B cell (primary cell): Measurements from ENCODE around the gene CYP2S1. TPM values are rescaled to one million over a fixed set of nuclear protein-coding genes. Genes with fewer than 3 reads are reported as not detected.

Experiments
- ATAC-seq: fragments of 200-7000 bp; cut with Tn5 transposase; one replicate; pipeline ENCODE4 v1.10.0; 2021; ENCODE audit warnings: low read depth, mild to moderate bottlenecking, moderate number of reproducible peaks, moderate library complexity
- CTCF ChIA-PET: fragments of 350-600 bp; sonication (Branson Sonifier 250); formaldehyde crosslinking; loops from one replicate; lab custom pipeline; 2021; ENCODE audit warnings: antibody characterized with exemption, inconsistent platforms; lab: Charles Lee
- POLR2A ChIA-PET: fragments of 350-600 bp; sonication (Branson Sonifier 250); formaldehyde crosslinking; loops from one replicate; lab custom pipeline; 2021; ENCODE audit warnings: antibody characterized with exemption; lab: Charles Lee
- DNase-seq: peaks from one replicate; pipeline ENCODE4 v3.0.0; 2013
- H2AFZ ChIP-seq: 2 replicates; pipeline ENCODE4 v1.6.1; 2012; ENCODE audit warnings: mild to moderate bottlenecking, low read depth, low read length; ENCODE audit not compliant: insufficient read depth, poor library complexity, severe bottlenecking
- H3K27ac ChIP-seq, 2 donors: 1 replicate in 1 of 2; 2 replicates in 1 of 2; pipeline ENCODE4 v1.5.1; 2012 to 2013; ENCODE audit warnings: low read length in 2 of 2, mild to moderate bottlenecking in 2 of 2, moderate library complexity in 1 of 2
- H3K27me3 ChIP-seq, 4 experiments: fragments of 200-600 bp in 1 of 4; sonication (generic) in 1 of 4; replicated peaks in 1 of 4; 1 replicate in 2 of 4; 2 replicates in 2 of 4; pipeline versions ENCODE4 v1.6.1 to v1.7.0; 2013 to 2016; ENCODE audit warnings: low read length in 3 of 4, mild to moderate bottlenecking in 2 of 4, mixed read lengths in 1 of 4, moderate library complexity in 1 of 4; ENCODE audit not compliant: insufficient read depth in 4 of 4, control insufficient read depth in 3 of 4; ENCODE audit errors: control extremely low read depth in 1 of 4
- H3K36me3 ChIP-seq, 2 experiments: replicated peaks in 1 of 2; 1 replicate in 1 of 2; 2 replicates in 1 of 2; pipeline versions ENCODE4 v1.6.1 to v1.7.1; 2013; ENCODE audit warnings: low read length in 1 of 2; ENCODE audit not compliant: insufficient read depth in 2 of 2, control insufficient read depth in 1 of 2; ENCODE audit errors: control extremely low read depth in 1 of 2, extremely low read depth in 1 of 2
- H3K4me1 ChIP-seq, 2 donors: fragments of 200-600 bp in 1 of 2; sonication (generic) in 1 of 2; 1 replicate in 1 of 2; 2 replicates in 1 of 2; pipeline versions ENCODE4 v1.5.1 to v1.6.1; 2013 to 2017; ENCODE audit warnings: low read length in 2 of 2; ENCODE audit not compliant: control insufficient read depth in 2 of 2, insufficient read depth in 2 of 2
- H3K4me2 ChIP-seq: replicated peaks from 2 replicates; pipeline ENCODE3; 2012; ENCODE audit warnings: mild to moderate bottlenecking, low read depth, low read length; ENCODE audit not compliant: poor library complexity, severe bottlenecking
- H3K4me3 ChIP-seq, 5 experiments: fragments of 200-600 bp in 1 of 5; sonication (generic) in 1 of 5; 1 replicate in 3 of 5; 2 replicates in 2 of 5; pipeline versions ENCODE4 v1.5.1 to v1.7.0; 2011 to 2016; ENCODE audit warnings: low read length in 4 of 5, mild to moderate bottlenecking in 4 of 5, low read depth in 2 of 5, control low read depth in 1 of 5, moderate library complexity in 1 of 5; ENCODE audit not compliant: insufficient read depth in 1 of 5; ENCODE audit errors: control extremely low read depth in 1 of 5, extremely low read depth in 1 of 5
- H3K79me2 ChIP-seq: fragments of 200-600 bp; sonication (generic); one replicate; pipeline ENCODE4 v1.6.0; 2016; ENCODE audit warnings: low read length; ENCODE audit not compliant: control insufficient read depth, insufficient read depth
- H3K9ac ChIP-seq: fragments of 200-600 bp; sonication (generic); 2 replicates; pipeline ENCODE4 v1.6.1; 2017; ENCODE audit warnings: mild to moderate bottlenecking, low read length, moderate library complexity
- H3K9me3 ChIP-seq, 3 donors: one replicate each; pipeline versions ENCODE4 v1.6.1 to v1.7.1; 2013; ENCODE audit warnings: low read length in 2 of 3; ENCODE audit not compliant: control insufficient read depth in 2 of 3, insufficient read depth in 1 of 3; ENCODE audit errors: control extremely low read depth in 1 of 3
- H4K20me1 ChIP-seq: 2 replicates; pipeline ENCODE4 v1.6.0; 2012; ENCODE audit warnings: mild to moderate bottlenecking, low read length; ENCODE audit not compliant: insufficient read depth, control insufficient read depth, poor library complexity, severe bottlenecking
- H3K27ac Mint-ChIP-seq: one replicate; pipeline ENCODE4 v1.8.0; 2021; ENCODE audit warnings: mixed read lengths
- H3K27me3 Mint-ChIP-seq: one replicate; pipeline ENCODE4 v1.8.0; 2021; ENCODE audit warnings: mixed read lengths
- H3K4me1 Mint-ChIP-seq: one replicate; pipeline ENCODE4 v1.8.0; 2021; ENCODE audit warnings: mixed read lengths
- H3K4me3 Mint-ChIP-seq: one replicate; pipeline ENCODE4 v1.8.0; 2021; ENCODE audit warnings: mixed read lengths
- H3K9me3 Mint-ChIP-seq: one replicate; pipeline ENCODE4 v1.8.0; 2022; ENCODE audit warnings: mixed read lengths; ENCODE audit not compliant: insufficient read depth
- EZH2 ChIP-seq: IDR thresholded peaks from 2 replicates; pipeline ENCODE4 v1.6.1; 2012; ENCODE audit warnings: borderline replicate concordance, low read depth, mild to moderate bottlenecking, moderate library complexity, low read length; ENCODE audit not compliant: insufficient read depth, poor library complexity, severe bottlenecking
- WGBS: methylation state at CpG from one replicate; pipeline ENCODE4 v1.1.5; 2013; ENCODE audit warnings: missing lambda C conversion rate; ENCODE audit not compliant: insufficient coverage; 5-methylcytosine and 5-hydroxymethylcytosine counted together
- intact Hi-C: fragments of 100-400 bp; cut with micrococcal nuclease; formaldehyde crosslinking; loops from one replicate; pipeline ENCODE4 v1.10.0; 2022
- polyA plus RNA-seq: library from polyadenylated mRNA; depleted of rRNA; stranded (reverse); fragments of >200 nt; gene quantifications from 2 replicates; pipeline ENCODE4 v1.2.3, GENCODE V29; 2012
- total RNA-seq, 2 donors: library from RNA; stranded (reverse); fragments of 120-200 nt in 1 of 2; gene quantifications; 1 replicate in 1 of 2; 2 replicates in 1 of 2; pipeline versions ENCODE4 v1.2.3 to v1.2.4, GENCODE V29; 2013 to 2022
- TF ChIP-seq, protein P1 (sequence below): fragments of 200-600 bp; IDR thresholded peaks from one replicate; pipeline ENCODE4 v1.8.0; 2022; ENCODE audit warnings: antibody characterized with exemption, mild to moderate bottlenecking

CYP2S1 gene
- total and polyA plus RNA-seq, 2 donors (not counting 1 experiment from before 2014, with no cell fraction given), result 0.09 TPM; not detected in 1

DNA sequence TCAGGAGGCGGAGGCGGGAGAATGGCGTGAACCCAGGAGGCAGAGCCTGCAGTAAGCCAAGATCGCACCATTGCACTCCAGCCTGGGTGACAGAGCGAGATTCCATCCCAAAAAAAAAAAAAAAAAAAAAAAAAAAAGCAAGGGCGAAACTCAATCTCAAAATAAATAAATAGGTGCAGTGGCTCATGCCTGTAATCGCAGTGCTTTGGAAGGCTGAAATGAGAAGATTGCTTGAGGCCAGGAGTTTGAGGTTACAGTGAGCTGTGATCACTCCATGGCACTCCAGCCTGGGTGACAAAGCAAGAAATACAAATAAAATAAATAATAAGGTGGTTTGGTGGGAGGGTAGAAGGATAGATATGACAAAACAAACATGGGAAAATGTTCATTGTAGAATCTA, 39.0 kb upstream of the CYP2S1 start:
- H3K79me2 ChIP-seq, result no peaks in the 10 kb centered on the region
- H3K4me2 ChIP-seq, result no peak overlapping the region
- no peak for DNase-seq
- Mint-ChIP-seq H3K27ac (no peak overlapping the region), H3K9me3 (no peaks in the 10 kb centered on the region), H3K4me1 (no peaks in the 10 kb centered on the region), H3K27me3 (peaks cover 16% of the 10 kb centered on the region), H3K4me3 (no peak overlapping the region)
- no peak overlapping the region for H3K9ac ChIP-seq
- H3K36me3 ChIP-seq, result no peaks in the 10 kb centered on the region
- no peak for ATAC-seq
- POLR2A ChIA-PET, result no interaction called here
- TF ChIP-seq, protein P1, sequence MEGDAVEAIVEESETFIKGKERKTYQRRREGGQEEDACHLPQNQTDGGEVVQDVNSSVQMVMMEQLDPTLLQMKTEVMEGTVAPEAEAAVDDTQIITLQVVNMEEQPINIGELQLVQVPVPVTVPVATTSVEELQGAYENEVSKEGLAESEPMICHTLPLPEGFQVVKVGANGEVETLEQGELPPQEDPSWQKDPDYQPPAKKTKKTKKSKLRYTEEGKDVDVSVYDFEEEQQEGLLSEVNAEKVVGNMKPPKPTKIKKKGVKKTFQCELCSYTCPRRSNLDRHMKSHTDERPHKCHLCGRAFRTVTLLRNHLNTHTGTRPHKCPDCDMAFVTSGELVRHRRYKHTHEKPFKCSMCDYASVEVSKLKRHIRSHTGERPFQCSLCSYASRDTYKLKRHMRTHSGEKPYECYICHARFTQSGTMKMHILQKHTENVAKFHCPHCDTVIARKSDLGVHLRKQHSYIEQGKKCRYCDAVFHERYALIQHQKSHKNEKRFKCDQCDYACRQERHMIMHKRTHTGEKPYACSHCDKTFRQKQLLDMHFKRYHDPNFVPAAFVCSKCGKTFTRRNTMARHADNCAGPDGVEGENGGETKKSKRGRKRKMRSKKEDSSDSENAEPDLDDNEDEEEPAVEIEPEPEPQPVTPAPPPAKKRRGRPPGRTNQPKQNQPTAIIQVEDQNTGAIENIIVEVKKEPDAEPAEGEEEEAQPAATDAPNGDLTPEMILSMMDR, result no peak
- TF ChIP-seq EZH2, result no peak
- H3K4me1 ChIP-seq, result no peaks in the 10 kb centered on the region
- no peaks in the 10 kb centered on the region for H3K27me3 ChIP-seq
- H2AFZ ChIP-seq, result no peak overlapping the region
- peaks cover 0 to 7% (median 5%) of the 10 kb centered on the region in 3 donors for H3K9me3 ChIP-seq
- H3K27ac ChIP-seq, result no peak overlapping the region
- no peak overlapping the region for H3K4me3 ChIP-seq
- H4K20me1 ChIP-seq, result no peaks in the 10 kb centered on the region
- 98% methylated on average over 4 of the region's 7 CpGs for WGBS
- CTCF ChIA-PET, result no interaction called here
- intact Hi-C loops, result no loop called here

DNA sequence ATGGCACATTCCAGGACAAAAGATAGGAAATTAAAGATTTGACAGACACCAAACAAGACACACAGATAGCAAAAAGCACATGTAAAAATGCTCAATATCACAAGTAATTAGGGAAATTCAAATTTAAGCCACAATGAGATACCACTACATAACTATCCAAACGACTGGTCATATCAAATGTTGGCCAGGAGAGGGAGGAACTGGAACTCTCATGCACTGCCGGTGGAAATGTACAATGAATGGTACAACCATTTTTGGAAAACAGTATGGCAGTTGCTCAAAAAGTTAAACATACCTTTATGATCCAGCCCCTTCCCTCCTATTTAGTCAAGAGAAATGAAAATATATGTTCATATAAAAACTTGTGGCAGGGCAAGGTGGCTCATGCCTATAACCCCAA, 36.8 kb upstream of the CYP2S1 start:
- no peak for DNase-seq
- POLR2A ChIA-PET, result no interaction called here
- H3K9ac ChIP-seq, result no peak overlapping the region
- H3K27ac Mint-ChIP-seq, result no peak overlapping the region
- peaks cover 9% of the 10 kb centered on the region for H3K27me3 Mint-ChIP-seq
- no peak overlapping the region for H3K4me3 ChIP-seq
- no peaks in the 10 kb centered on the region for H3K4me1 Mint-ChIP-seq
- H3K4me1 ChIP-seq, result no peaks in the 10 kb centered on the region
- H3K4me2 ChIP-seq, result no peak overlapping the region
- ATAC-seq, result no peak
- H3K9me3 ChIP-seq, result peaks cover 0 to 7% (median 5%) of the 10 kb centered on the region in 3 donors
- no peaks in the 10 kb centered on the region for H3K79me2 ChIP-seq
- H3K27ac ChIP-seq, result no peak overlapping the region
- intact Hi-C loops, result no loop called here
- CTCF ChIA-PET, result no interaction called here
- WGBS, result no CpG with 5 or more reads among the region's 2 CpGs
- H4K20me1 ChIP-seq, result no peaks in the 10 kb centered on the region
- H3K4me3 Mint-ChIP-seq, result no peak overlapping the region
- H3K9me3 Mint-ChIP-seq, result no peaks in the 10 kb centered on the region
- no peak overlapping the region for H2AFZ ChIP-seq
- H3K36me3 ChIP-seq, result no peaks in the 10 kb centered on the region
- TF ChIP-seq EZH2, result no peak
- TF ChIP-seq, protein P1, result no peak
- H3K27me3 ChIP-seq, result no peaks in the 10 kb centered on the region
